RWPE1 (cell line): ENCODE measurements around the gene CRTAP.
A peak's percentile ranks its signal among the peaks of the same experiment; 100 is the strongest.
"Not testable (repeated sequence)": the region's sequence is repeated elsewhere in the genome, so short reads cannot be mapped to it uniquely, and the experiment has no call there.

Experiments
- CTCF ChIA-PET: fragments of 350-600 bp; sonication (Branson Sonifier 250); formaldehyde crosslinking; extraction: SDS; loops from one replicate; lab custom pipeline; 2021; lab: Yijun Ruan, JAX
- POLR2A ChIA-PET: fragments of 400-600 bp; formaldehyde crosslinking; extraction: SDS; loops from one replicate; lab custom pipeline; 2020; ENCODE audit warnings: antibody characterized with exemption; ENCODE audit not compliant: low non-redundant PET; lab: Yijun Ruan, JAX
- DNase-seq: peaks from one replicate; pipeline ENCODE4 v3.0.0; 2012; ENCODE audit warnings: low spot score
- H3K27ac ChIP-seq: fragments of 450-650 bp; 2 replicates; pipeline ENCODE4 v1.5.1; 2017
- CTCF ChIP-seq: fragments of 450-650 bp; conservative IDR thresholded peaks from 2 replicates; pipeline ENCODE4 v1.5.1; 2017; ENCODE audit warnings: low read depth, mild to moderate bottlenecking

CRTAP gene

GRCh38 chr3:33104803-33105202 lies 9.0 kb upstream of the CRTAP start:
- CTCF ChIA-PET, result no interaction called here
- no peak overlapping the region for H3K27ac ChIP-seq
- no peak for TF ChIP-seq CTCF
- no peak for DNase-seq
- POLR2A ChIA-PET, result no interaction called here

GRCh38 chr3:33105341-33105948 lies 8.4 kb upstream of the CRTAP start:
- DNase-seq, result no peak
- CTCF ChIA-PET, result no interaction called here
- TF ChIP-seq CTCF, result no peak
- H3K27ac ChIP-seq, result no peak overlapping the region
- POLR2A ChIA-PET, result no interaction called here

- POLR2A ChIA-PET, result not testable (repeated sequence)
Observed at GRCh38 chr3:33106854-33107253, 7.0 kb upstream of the CRTAP start.

GRCh38 chr3:33111581-33111980 lies 2.2 kb upstream of the CRTAP start:
- no peak overlapping the region for H3K27ac ChIP-seq
- ChIA-PET CTCF (no interaction called here), POLR2A (no interaction called here)
- DNase-seq, result no peak
- TF ChIP-seq CTCF, result no peak

More at GRCh38 chr3:33106854-33107253, 7.0 kb upstream of the CRTAP start:
- DNase-seq, H3K27ac ChIP-seq, CTCF ChIA-PET: not testable (repeated sequence)

- POLR2A ChIA-PET, result no interaction called here
- no peak for TF ChIP-seq CTCF
- CTCF ChIA-PET, result interaction anchor here (0.7 kb wide), 1 partner anchor 168 kb away, joined by 3 read pairs; no protein-coding TSS in a partner anchor
- peak overlapping the region; percentile 99 for H3K27ac ChIP-seq
- no peak for DNase-seq
Observed at GRCh38 chr3:33114622-33115023, 809 bp downstream of the CRTAP start.

GRCh38 chr3:33115024-33115768 lies 1.4 kb downstream of the CRTAP start:
- POLR2A ChIA-PET, result no interaction called here
- H3K27ac ChIP-seq, result peak overlapping the region; percentile 99
- CTCF ChIA-PET, result interaction anchor here (0.6 kb wide), 1 partner anchor 821 kb away, joined by 4 read pairs; no protein-coding TSS in a partner anchor
- TF ChIP-seq CTCF, result no peak
- peak; percentile 37 for DNase-seq

- CTCF ChIA-PET, result no interaction called here
- POLR2A ChIA-PET, result no interaction called here
Observed at GRCh38 chr3:33117461-33117860, 3.6 kb downstream of the CRTAP start.

More at GRCh38 chr3:33117461-33117860, 3.6 kb downstream of the CRTAP start:
- H3K27ac ChIP-seq, result peak overlapping the region; percentile 27; the same call in 1 of the 2 replicates
- no peak for DNase-seq
- TF ChIP-seq CTCF, result no peak
